NCI-H146 (cell line): ENCODE results near the gene ODAPH.

Source experiments
- DNase-seq: peaks from one replicate; lab custom pipeline; 2025; lab: John Stamatoyannopoulos, UW

The ODAPH gene

DNA sequence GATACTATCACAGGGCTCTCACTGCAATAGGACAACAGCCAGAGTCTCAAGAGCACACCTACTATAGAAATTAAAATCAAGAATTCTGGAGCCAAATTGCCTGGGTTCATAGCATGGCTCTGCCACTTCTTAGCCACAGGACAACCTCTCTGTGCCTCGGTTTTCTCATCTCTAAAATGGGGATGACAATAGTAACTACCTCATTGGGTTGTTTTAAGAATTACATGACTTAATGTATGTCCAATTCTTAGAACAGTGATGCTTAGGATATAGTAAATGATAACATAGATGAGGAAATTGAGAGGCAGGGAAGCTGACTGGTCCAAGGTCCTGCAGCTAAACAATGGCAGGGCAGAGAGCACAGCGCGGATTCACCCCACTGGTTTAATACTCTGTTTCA, 11.0 kb upstream of the ODAPH start:
- no peak for DNase-seq

DNA sequence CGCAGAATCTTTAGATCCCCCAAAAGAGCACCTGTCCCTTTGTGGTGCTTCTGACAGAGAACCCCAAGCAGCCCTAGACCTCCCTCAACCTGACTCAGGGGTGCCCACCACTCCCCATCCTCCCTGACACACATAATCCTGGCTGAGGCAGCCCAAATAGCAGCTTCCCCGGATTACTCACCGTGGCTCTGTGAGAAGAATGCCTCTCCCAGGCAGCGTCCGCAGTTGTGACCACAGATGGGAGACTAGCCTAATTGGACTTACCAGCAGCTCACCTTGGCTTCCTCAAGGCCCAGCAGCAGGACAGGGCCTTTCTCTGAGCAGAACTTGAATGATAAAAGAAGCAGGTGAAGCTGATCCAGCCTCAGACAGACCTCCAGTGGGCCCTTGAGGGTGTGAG, 10.3 kb upstream of the ODAPH start:
- no peak for DNase-seq

GRCh38 chr4:75547647-75548387, 8.0 kb upstream of the ODAPH start:
- DNase-seq, result peak; percentile 5

DNA sequence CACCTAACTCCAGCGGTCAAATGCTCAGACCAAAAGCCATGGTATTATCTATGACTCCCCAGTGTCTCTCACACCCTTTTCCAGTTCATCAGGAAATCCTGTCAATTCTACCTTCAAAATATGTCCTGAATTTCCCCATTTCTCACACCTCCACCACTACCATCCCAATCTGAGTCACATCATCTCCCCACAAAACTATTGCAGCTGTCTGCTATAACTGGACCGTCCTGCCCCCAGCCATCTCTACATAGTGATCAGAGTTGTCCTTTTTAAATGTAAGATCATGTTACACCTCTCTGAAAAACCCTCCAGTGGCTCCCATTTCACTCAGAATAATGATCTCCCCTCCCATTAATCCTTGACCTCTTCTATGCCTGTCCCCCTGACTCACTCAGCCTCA, 6.8 kb upstream of the ODAPH start:
- DNase-seq, result no peak

GRCh38 chr4:75552452-75552851, 3.4 kb upstream of the ODAPH start:
- no peak for DNase-seq

- DNase-seq, result no peak
Observed at GRCh38 chr4:75557696-75558095, 1.8 kb downstream of the ODAPH start.

DNA sequence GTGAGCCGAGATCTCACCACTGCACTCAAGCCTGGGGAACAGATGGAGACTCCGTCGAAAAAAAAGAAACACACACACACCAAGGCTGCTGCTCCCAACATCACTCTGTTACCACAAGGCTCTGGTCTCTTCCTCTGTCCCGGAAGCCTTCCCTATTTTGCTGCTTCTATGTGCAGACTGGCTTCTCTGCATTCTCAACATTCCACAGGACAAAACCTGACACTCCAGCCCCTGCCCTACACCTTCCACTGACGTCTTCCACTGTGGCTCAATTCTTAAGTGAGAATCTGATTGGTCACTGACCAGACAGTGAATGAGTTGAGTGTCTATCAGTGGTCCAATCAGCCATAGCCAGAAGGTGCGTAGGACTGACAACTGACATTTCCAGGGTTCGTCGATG, 5.9 kb downstream of the ODAPH start:
- DNase-seq, result no peak

DNA sequence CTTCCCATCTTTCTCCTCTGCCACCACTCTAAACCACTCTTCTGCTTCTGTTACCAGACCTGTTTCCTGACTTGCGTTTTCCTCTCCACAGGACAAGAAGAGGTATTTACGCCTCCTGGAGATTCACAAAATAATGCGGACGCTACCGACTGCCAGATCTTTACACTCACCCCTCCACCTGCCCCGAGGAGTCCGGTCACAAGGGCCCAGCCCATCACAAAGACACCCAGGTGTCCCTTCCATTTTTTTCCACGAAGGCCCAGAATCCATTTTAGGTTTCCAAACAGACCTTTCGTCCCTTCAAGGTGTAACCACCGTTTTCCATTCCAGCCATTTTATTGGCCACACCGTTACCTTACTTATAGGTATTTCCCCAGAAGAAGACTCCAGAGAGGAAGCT, 8.2 kb downstream of the ODAPH start:
- DNase-seq, result no peak

DNA sequence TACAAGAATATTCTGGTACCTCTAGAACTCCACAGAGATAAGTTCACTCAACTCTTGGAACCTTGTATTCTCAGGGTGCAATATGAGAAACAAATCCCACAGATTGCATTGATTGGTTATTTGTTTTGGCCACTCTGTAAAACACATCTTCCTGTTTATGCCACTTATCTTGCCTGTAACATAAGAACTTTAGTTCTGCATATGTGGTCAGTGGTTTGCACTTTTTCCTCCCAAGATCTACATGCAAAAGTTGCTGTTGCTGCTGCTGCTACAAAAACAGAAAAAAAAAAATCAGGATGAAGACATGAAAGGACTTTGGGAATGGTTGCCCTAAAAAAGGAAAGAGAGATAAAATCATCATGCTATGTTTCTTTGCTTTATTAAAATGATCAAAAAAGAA, 9.6 kb downstream of the ODAPH start:
- no peak for DNase-seq

- no peak for DNase-seq
Observed at GRCh38 chr4:75566911-75567310, 11.0 kb downstream of the ODAPH start.

DNA sequence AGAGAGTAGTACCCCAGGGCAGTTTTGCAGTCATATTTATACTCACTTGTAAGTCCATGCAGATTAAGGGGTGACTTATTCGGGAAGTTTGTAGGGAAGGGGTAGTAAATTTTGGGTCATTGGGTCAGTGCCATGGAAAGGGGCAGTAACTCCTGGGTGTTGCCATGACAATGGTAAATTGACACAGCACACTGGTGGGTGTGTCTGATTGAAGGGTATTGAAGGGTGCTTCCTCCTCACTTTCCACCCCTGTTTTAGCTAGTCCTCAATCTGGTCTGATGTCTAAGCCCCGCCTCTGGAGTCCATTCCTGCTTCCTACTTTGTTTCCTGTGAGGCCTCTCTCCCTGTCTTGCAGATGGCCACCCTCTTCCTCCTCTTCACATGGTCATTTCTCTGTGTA, 11.9 kb downstream of the ODAPH start:
- DNase-seq, result no peak

DNA sequence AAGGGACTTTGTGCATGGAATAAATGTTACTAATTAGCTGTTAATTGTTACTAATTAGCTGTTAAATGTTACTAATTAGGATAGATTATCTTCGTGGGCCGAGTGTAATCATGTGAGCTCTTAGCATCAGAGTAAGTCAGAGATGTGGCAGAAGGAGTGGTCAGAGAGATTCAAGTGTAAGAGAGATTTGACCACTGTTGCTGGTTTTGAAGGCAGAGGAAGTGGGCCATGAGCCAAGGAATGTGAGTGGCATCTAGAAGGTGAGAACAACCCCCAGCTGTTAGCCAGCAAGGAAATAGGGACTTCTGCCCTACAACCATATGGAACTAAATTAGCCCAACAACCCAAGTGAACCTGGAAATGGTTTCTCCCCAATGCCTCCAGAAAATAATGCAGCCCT, 28.2 kb downstream of the ODAPH start:
- DNase-seq, result no peak

- no peak for DNase-seq
Observed at GRCh38 chr4:75593393-75593792, 37.5 kb downstream of the ODAPH start.

DNA sequence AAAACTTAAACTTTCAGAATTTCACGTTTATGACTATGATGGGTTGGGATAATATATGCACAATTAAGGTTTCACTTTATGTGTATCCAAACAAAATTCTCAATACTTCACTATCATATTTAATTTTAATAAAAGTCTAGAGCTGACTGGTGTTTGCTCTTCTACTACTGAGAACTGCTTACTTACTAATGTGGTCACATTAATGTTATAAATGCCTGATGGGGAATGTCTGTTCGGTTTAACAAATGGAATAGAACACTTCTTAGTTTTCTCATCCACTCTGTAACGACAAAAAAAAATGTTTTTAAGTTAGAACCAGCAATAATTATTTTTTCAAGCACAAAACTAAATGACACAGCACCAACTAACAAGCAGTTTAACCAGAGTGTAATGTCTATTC, 40.2 kb downstream of the ODAPH start:
- no peak for DNase-seq

- DNase-seq, result no peak
Observed at GRCh38 chr4:75598390-75598789, 42.5 kb downstream of the ODAPH start.

GRCh38 chr4:75599647-75600046, 43.8 kb downstream of the ODAPH start:
- no peak for DNase-seq

GRCh38 chr4:75605928-75606327, 50.1 kb downstream of the ODAPH start:
- DNase-seq, result no peak

DNA sequence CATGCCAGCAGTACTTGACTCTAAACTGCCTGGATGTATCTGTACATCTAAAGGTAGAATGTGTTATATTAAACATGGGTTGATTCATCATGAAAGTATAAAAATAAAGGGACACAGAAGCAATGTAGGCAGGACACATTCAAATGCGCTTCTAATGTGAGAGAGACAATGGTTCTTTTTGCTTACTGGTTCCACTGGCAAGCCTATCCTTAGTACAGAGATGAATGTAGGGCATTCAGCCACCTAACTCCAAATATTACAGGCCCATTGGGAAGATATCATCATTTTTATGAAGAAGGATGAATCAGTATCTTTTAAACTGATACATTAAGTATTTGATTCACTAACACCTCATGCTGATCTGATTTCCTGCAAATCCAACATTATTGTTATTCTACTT, 56.4 kb downstream of the ODAPH start:
- DNase-seq, result no peak
